Esophagus muscularis mucosa (tissue), 4 donors: ENCODE results near the gene TEX55. TPM values are rescaled to one million over a fixed set of nuclear protein-coding genes. Genes with fewer than 3 reads are reported as not detected.

Experiments used
- DNase-seq: peaks from one replicate; pipeline ENCODE4 v3.0.0-alpha.2; 2017; ENCODE audit errors: extremely low spot score
- H3K27ac ChIP-seq, 4 donors: fragments of 200-600 bp; sonication (generic); replicated peaks in 1 of 4; 1 replicate in 3 of 4; 2 replicates in 1 of 4; pipeline ENCODE4 v1.5.1; 2016 to 2019; ENCODE audit warnings: mild to moderate bottlenecking in 1 of 4
- H3K27me3 ChIP-seq, 4 donors: fragments of 200-600 bp; sonication (generic); one replicate each; pipeline versions ENCODE4 v1.5.1 to v1.6.0; 2016 to 2019
- H3K36me3 ChIP-seq, 4 donors: fragments of 200-600 bp; sonication (generic); one replicate each; pipeline ENCODE4 v1.5.1; 2016 to 2019
- H3K4me1 ChIP-seq, 4 donors: fragments of 200-600 bp; sonication (generic); one replicate each; pipeline ENCODE4 v1.5.1; 2016 to 2019
- H3K4me3 ChIP-seq, 4 donors: fragments of 200-600 bp; sonication (generic); 1 replicate in 2 of 4; 2 replicates in 2 of 4; pipeline ENCODE4 v1.5.1; 2016 to 2019; ENCODE audit warnings: mild to moderate bottlenecking in 4 of 4, moderate library complexity in 1 of 4
- H3K9me3 ChIP-seq, 4 donors: fragments of 200-600 bp; sonication (generic); 1 replicate in 3 of 4; 2 replicates in 1 of 4; pipeline ENCODE4 v1.5.1; 2016 to 2019
- CTCF ChIP-seq, 3 experiments: fragments of 200-600 bp in 2 of 3; fragments of 450-650 bp in 1 of 3; sonication (generic) in 2 of 3; IDR thresholded peaks; one replicate each; pipeline ENCODE4 v1.5.1; 2017 to 2019; ENCODE audit warnings: antibody characterized with exemption in 3 of 3, mild to moderate bottlenecking in 2 of 3, moderate library complexity in 1 of 3
- EP300 ChIP-seq: sonication (generic); formaldehyde crosslinking; IDR thresholded peaks from one replicate; pipeline ENCODE4 v1.6.1; 2017; ENCODE audit warnings: antibody characterized with exemption
- POLR2A ChIP-seq: fragments of 450-650 bp; IDR thresholded peaks from one replicate; pipeline ENCODE4 v1.6.1; 2017; ENCODE audit warnings: antibody characterized with exemption, moderate library complexity, mild to moderate bottlenecking, low read depth
- POLR2AphosphoS5 ChIP-seq, 2 donors: sonication (generic); formaldehyde crosslinking; IDR thresholded peaks; one replicate each; pipeline ENCODE4 v1.6.1; 2017; ENCODE audit warnings: antibody characterized with exemption in 2 of 2
- WGBS: methylation state at CpG from one replicate; pipeline ENCODE4 v1.1.5; 2018; 5-methylcytosine and 5-hydroxymethylcytosine counted together
- intact Hi-C: fragments of 100-400 bp; cut with DNase I; formaldehyde crosslinking; loops from one replicate; pipeline ENCODE4 v1.15.1; 2023
- total RNA-seq, 4 donors: library from RNA; depleted of rRNA; stranded (reverse); fragments of >200 nt; gene quantifications; one replicate each; pipeline versions ENCODE4 v1.1.0 to v1.2.1, GENCODE V29; 2016

TEX55 gene
- total RNA-seq, 4 donors from 2014 or later: not detected

GRCh38 chr3:119175872-119176756, 30.1 kb downstream of the TEX55 start:
- H3K4me3 ChIP-seq: no peak overlapping the region
- H3K4me1 ChIP-seq: no peaks in the 10 kb centered on the region
- H3K36me3 ChIP-seq: no peaks in the 10 kb centered on the region
- no peak for TF ChIP-seq EP300
- TF ChIP-seq POLR2AphosphoS5 (IDR thresholded peaks at IDR 0.05): no peak
- TF ChIP-seq POLR2A: no peak
- TF ChIP-seq CTCF (IDR thresholded peaks at IDR 0.05): no peak
- H3K9me3 ChIP-seq: no peaks in the 10 kb centered on the region
- WGBS: 78% methylated on average over 10 of the region's 10 CpGs
- H3K27ac ChIP-seq: no peak overlapping the region
- DNase-seq: no peak
- H3K27me3 ChIP-seq: no peaks in the 10 kb centered on the region
- intact Hi-C loops: no loop called here

- no peaks in the 10 kb centered on the region for H3K9me3 ChIP-seq
- H3K27ac ChIP-seq: no peak overlapping the region
Measured at GRCh38 chr3:119176778-119177177, 30.8 kb downstream of the TEX55 start.

GRCh38 chr3:119177321-119177720, 31.4 kb downstream of the TEX55 start:
- whole genome bisulfite sequencing: 73% methylated on average over 4 of the region's 4 CpGs
- H3K36me3 ChIP-seq: no peaks in the 10 kb centered on the region
- TF ChIP-seq POLR2AphosphoS5 (IDR thresholded peaks at IDR 0.05) (no peak), EP300 (no peak), CTCF (IDR thresholded peaks at IDR 0.05) (no peak)
- no peaks in the 10 kb centered on the region for H3K4me1 ChIP-seq
- no peak overlapping the region for H3K4me3 ChIP-seq
- intact Hi-C loops: no loop called here
- H3K27me3 ChIP-seq: no peaks in the 10 kb centered on the region
- no peaks in the 10 kb centered on the region for H3K9me3 ChIP-seq
- no peak for DNase-seq
- no peak overlapping the region for H3K27ac ChIP-seq

More at GRCh38 chr3:119176778-119177177, 30.8 kb downstream of the TEX55 start:
- WGBS: 80% methylated on average over 4 of the region's 4 CpGs
- Histone ChIP-seq H3K36me3 (no peaks in the 10 kb centered on the region), H3K4me3 (no peak overlapping the region), H3K4me1 (no peaks in the 10 kb centered on the region), H3K27me3 (no peaks in the 10 kb centered on the region)
- no peak for TF ChIP-seq EP300
- TF ChIP-seq POLR2A: no peak
- no peak for TF ChIP-seq POLR2AphosphoS5 (IDR thresholded peaks at IDR 0.05)
- no peak for TF ChIP-seq CTCF (IDR thresholded peaks at IDR 0.05)
- DNase-seq: no peak
- intact Hi-C loops: no loop called here

- TF ChIP-seq POLR2AphosphoS5 (IDR thresholded peaks at IDR 0.05) (no peak), POLR2A (no peak), CTCF (IDR thresholded peaks at IDR 0.05) (no peak), EP300 (no peak)
- Histone ChIP-seq H3K4me3 (no peak overlapping the region), H3K27ac (no peak overlapping the region), H3K27me3 (no peaks in the 10 kb centered on the region), H3K4me1 (no peaks in the 10 kb centered on the region), H3K36me3 (no peaks in the 10 kb centered on the region), H3K9me3 (no peaks in the 10 kb centered on the region)
- DNase-seq: no peak
- 87% methylated on average over 3 of the region's 3 CpGs for WGBS
- intact Hi-C loops: no loop called here
Measured at GRCh38 chr3:119181765-119182164, 35.8 kb downstream of the TEX55 start.

GRCh38 chr3:119184111-119184510, 38.1 kb downstream of the TEX55 start:
- no peak for TF ChIP-seq EP300
- intact Hi-C loops: no loop called here
- Histone ChIP-seq H3K4me3 (no peak overlapping the region), H3K27ac (no peak overlapping the region), H3K9me3 (no peaks in the 10 kb centered on the region), H3K36me3 (no peaks in the 10 kb centered on the region), H3K4me1 (no peaks in the 10 kb centered on the region), H3K27me3 (no peaks in the 10 kb centered on the region)
- 83% methylated on average over 9 of the region's 9 CpGs for WGBS
- DNase-seq: no peak
